PC-9 (cell line): ENCODE results near the gene ADCY4.

Source experiments
- EZH2 ChIP-seq: fragments of 200-600 bp; sonication (generic); IDR thresholded peaks from 2 replicates; pipeline ENCODE4 v1.8.0; 2017; ENCODE audit warnings: antibody characterized with exemption, low read depth
- TF ChIP-seq, protein P1 (sequence below): fragments of 200-600 bp; sonication (generic); conservative IDR thresholded peaks from 2 replicates; pipeline ENCODE4 v1.6.1; 2017; ENCODE audit warnings: mixed run types, antibody characterized with exemption, mild to moderate bottlenecking, moderate library complexity

DNA sequence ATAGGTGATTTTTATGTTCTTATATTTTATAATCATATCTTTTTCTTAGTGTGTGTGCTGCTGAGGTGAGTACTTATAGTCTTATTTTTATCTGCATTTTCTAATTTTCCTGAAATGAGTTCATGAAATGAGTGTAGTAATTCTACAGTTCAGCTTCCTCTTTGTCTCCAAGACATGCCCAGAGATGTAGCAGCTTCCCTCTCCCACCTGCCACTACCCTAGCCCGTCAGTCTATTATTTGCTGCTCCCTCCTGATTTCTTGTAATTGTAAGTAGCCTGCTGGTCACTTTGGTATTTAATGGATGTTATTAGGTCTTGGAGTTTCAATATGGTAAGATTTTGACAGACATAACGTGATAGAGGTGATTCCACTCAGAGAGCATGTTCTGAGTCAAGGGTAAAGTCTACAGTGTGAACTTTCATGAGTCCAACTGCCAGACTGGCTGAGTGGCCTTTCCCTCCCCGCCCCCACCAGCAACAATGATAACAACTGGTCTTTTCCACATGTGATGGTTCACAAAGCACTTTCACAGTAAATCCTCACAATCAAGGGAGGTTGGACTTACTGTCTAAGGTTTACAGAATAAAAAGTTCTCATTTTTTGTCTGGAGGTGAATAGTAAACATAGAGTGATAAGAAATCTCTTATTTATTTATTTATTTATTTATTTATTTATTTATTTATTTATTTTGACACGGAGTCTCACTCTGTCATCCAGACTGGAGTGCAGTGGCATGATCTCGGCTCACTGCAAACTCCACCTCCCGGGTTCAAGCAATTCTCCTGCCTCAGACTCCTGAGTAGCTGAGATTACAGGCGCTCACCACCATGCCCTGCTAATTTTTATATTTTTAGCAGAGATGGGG is 9.2 kb upstream of the ADCY4 start:
- TF ChIP-seq EZH2 = no peak
- TF ChIP-seq, protein P1, sequence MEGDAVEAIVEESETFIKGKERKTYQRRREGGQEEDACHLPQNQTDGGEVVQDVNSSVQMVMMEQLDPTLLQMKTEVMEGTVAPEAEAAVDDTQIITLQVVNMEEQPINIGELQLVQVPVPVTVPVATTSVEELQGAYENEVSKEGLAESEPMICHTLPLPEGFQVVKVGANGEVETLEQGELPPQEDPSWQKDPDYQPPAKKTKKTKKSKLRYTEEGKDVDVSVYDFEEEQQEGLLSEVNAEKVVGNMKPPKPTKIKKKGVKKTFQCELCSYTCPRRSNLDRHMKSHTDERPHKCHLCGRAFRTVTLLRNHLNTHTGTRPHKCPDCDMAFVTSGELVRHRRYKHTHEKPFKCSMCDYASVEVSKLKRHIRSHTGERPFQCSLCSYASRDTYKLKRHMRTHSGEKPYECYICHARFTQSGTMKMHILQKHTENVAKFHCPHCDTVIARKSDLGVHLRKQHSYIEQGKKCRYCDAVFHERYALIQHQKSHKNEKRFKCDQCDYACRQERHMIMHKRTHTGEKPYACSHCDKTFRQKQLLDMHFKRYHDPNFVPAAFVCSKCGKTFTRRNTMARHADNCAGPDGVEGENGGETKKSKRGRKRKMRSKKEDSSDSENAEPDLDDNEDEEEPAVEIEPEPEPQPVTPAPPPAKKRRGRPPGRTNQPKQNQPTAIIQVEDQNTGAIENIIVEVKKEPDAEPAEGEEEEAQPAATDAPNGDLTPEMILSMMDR = no peak
